SK-N-SH (cell line): ENCODE measurements around the gene E2F1. TPM values are rescaled to one million over a fixed set of nuclear protein-coding genes. Genes with fewer than 3 reads are reported as not detected.

Source experiments
- CTCF ChIA-PET: fragments of 300-600, 350-600 bp; formaldehyde crosslinking; extraction: SDS; loops from one replicate; lab custom pipeline; 2021; lab: Yijun Ruan, JAX
- POLR2A ChIA-PET: fragments of 350-600 bp; sonication (Branson Sonifier 250); formaldehyde crosslinking; extraction: SDS; loops from one replicate; lab custom pipeline; 2020; ENCODE audit warnings: antibody characterized with exemption, inconsistent platforms; lab: Yijun Ruan, JAX
- DNase-seq: peaks from one replicate; pipeline ENCODE4 v3.0.0; 2012
- H2AFZ ChIP-seq: fragments of 200-600 bp; sonication (generic); 2 replicates; pipeline ENCODE4 v1.8.1; 2016; ENCODE audit warnings: antibody characterized with exemption, mild to moderate bottlenecking, low read depth
- H3F3A ChIP-seq: fragments of 200-600 bp; sonication (generic); replicated peaks from 2 replicates; pipeline ENCODE3; 2016; ENCODE audit warnings: antibody characterized with exemption, mild to moderate bottlenecking; ENCODE audit not compliant: insufficient read depth
- H3K27ac ChIP-seq, 2 experiments: fragments of 200-500 bp in 1 of 2; fragments of 200-600 bp in 1 of 2; sonication (Bioruptor generic) in 1 of 2; sonication (generic), shearing (Covaris generic) in 1 of 2; 2 replicates each; pipeline versions ENCODE4 v1.5.1 to v1.6.1; 2014 to 2016; ENCODE audit warnings: low read depth in 2 of 2, inconsistent platforms in 1 of 2, low read length in 1 of 2, mild to moderate bottlenecking in 1 of 2, mixed read lengths in 1 of 2
- H3K27me3 ChIP-seq: fragments of 200-600 bp; sonication (generic), shearing (Covaris generic); 2 replicates; pipeline ENCODE4 v1.6.1; 2016; ENCODE audit warnings: mixed run types; ENCODE audit not compliant: insufficient read depth
- H3K36me3 ChIP-seq, 2 experiments: fragments of 200-500 bp in 1 of 2; fragments of 200-600 bp in 1 of 2; sonication (Bioruptor generic) in 1 of 2; sonication (generic) in 1 of 2; replicated peaks in 1 of 2; 2 replicates each; pipeline versions ENCODE3 to v1.5.1; 2014 to 2016; ENCODE audit warnings: low read length in 1 of 2, mild to moderate bottlenecking in 1 of 2; ENCODE audit not compliant: insufficient read depth in 2 of 2, control insufficient read depth in 1 of 2
- H3K4me1 ChIP-seq, 2 experiments: fragments of 200-500 bp in 1 of 2; fragments of 200-600 bp in 1 of 2; sonication (Bioruptor generic) in 1 of 2; sonication (generic), shearing (Covaris generic) in 1 of 2; 2 replicates each; pipeline versions ENCODE4 v1.5.1 to v1.6.1; 2014 to 2016; ENCODE audit warnings: low read depth in 1 of 2, low read length in 1 of 2, mixed run types in 1 of 2; ENCODE audit not compliant: insufficient read depth in 2 of 2, control insufficient read depth in 1 of 2
- H3K4me2 ChIP-seq: fragments of 200-600 bp; sonication (generic), shearing (Covaris generic); 2 replicates; pipeline ENCODE4 v1.6.1; 2017; ENCODE audit warnings: mixed run types
- H3K4me3 ChIP-seq, 2 experiments: fragments of 200-500 bp in 1 of 2; fragments of 200-600 bp in 1 of 2; sonication (Bioruptor generic) in 1 of 2; sonication (generic), shearing (Covaris generic) in 1 of 2; 2 replicates each; pipeline versions ENCODE4 v1.5.1 to v1.8.1; 2014 to 2016; ENCODE audit warnings: low read depth in 2 of 2, inconsistent platforms in 1 of 2, low read length in 1 of 2, mild to moderate bottlenecking in 1 of 2, mixed read lengths in 1 of 2, moderate library complexity in 1 of 2
- H3K79me2 ChIP-seq: fragments of 200-600 bp; sonication (generic); 2 replicates; pipeline ENCODE4 v1.8.1; 2017; ENCODE audit warnings: mild to moderate bottlenecking; ENCODE audit not compliant: insufficient read depth
- H3K9ac ChIP-seq: fragments of 200-600 bp; sonication (generic); 2 replicates; pipeline ENCODE4 v1.6.1; 2017; ENCODE audit warnings: mixed run types
- H3K9me2 ChIP-seq: fragments of 200-600 bp; sonication (generic); 2 replicates; pipeline ENCODE4 v1.6.1; 2017; ENCODE audit warnings: mixed run types
- H3K9me3 ChIP-seq: fragments of 200-600 bp; sonication (generic); 2 replicates; pipeline ENCODE4 v1.6.1; 2017; ENCODE audit warnings: mixed run types, mild to moderate bottlenecking, moderate library complexity
- H4K20me1 ChIP-seq: fragments of 200-600 bp; sonication (generic); 2 replicates; pipeline ENCODE4 v1.6.1; 2017; ENCODE audit warnings: mild to moderate bottlenecking, mixed run types; ENCODE audit not compliant: insufficient read depth
- CHD2 ChIP-seq: fragments of 150-350 bp; IDR thresholded peaks from 2 replicates; pipeline ENCODE4 v1.6.1; 2018; ENCODE audit warnings: low read length; ENCODE audit not compliant: partially characterized antibody
- CTCF ChIP-seq: fragments of 200-600 bp; sonication (generic); IDR thresholded peaks from 2 replicates; pipeline ENCODE4 v1.6.1; 2017; ENCODE audit warnings: antibody characterized with exemption, mild to moderate bottlenecking, moderate library complexity
- ELF1 ChIP-seq: IDR thresholded peaks from 2 replicates; pipeline ENCODE4 v1.4.0; 2012
- EP300 ChIP-seq, 2 experiments: IDR thresholded peaks; 2 replicates each; pipeline versions ENCODE4 v1.4.0 to v1.6.1; 2012; ENCODE audit warnings: borderline replicate concordance in 1 of 2, low read depth in 1 of 2, low read length in 1 of 2
- EZH2phosphoT487 ChIP-seq: fragments of 200-600 bp; sonication (generic); IDR thresholded peaks from 2 replicates; pipeline ENCODE4 v1.6.1; 2017; ENCODE audit warnings: low read depth, mixed run types, mild to moderate bottlenecking, antibody characterized with exemption, moderate library complexity, borderline replicate concordance
- FOXJ3 ChIP-seq: sonication (generic); formaldehyde crosslinking; IDR thresholded peaks from 2 replicates; pipeline ENCODE4 v1.5.1; 2020; ENCODE audit warnings: mild to moderate bottlenecking, missing genetic modification reagents
- JUND ChIP-seq: IDR thresholded peaks from 2 replicates; pipeline ENCODE4 v1.4.0; 2012
- MEF2A ChIP-seq: IDR thresholded peaks from 2 replicates; pipeline ENCODE4 v1.4.0; 2012; ENCODE audit warnings: low read depth, borderline replicate concordance
- MXI1 ChIP-seq: IDR thresholded peaks from 2 replicates; pipeline ENCODE4 v1.6.1; 2012; ENCODE audit warnings: mild to moderate bottlenecking, low read depth, low read length, improper control_type of control experiment
- REST ChIP-seq: IDR thresholded peaks from 2 replicates; pipeline ENCODE4 v1.6.1; 2012; ENCODE audit warnings: mild to moderate bottlenecking, low read depth, low read length, moderate library complexity
- RFX5 ChIP-seq: IDR thresholded peaks from 2 replicates; pipeline ENCODE4 v1.6.1; 2012; ENCODE audit warnings: mild to moderate bottlenecking, improper control_type of control experiment, low read length
- TAF1 ChIP-seq: IDR thresholded peaks from 2 replicates; pipeline ENCODE4 v1.6.1; 2012; ENCODE audit warnings: low read depth, mild to moderate bottlenecking, low read length, moderate library complexity, borderline replicate concordance
- USF1 ChIP-seq: IDR thresholded peaks from 2 replicates; pipeline ENCODE4 v1.4.0; 2012; ENCODE audit warnings: low read depth, borderline replicate concordance
- USF2 ChIP-seq: fragments of 150-350 bp; IDR thresholded peaks from 2 replicates; pipeline ENCODE4 v1.6.1; 2017; ENCODE audit warnings: antibody characterized with exemption, low read length, low read depth, borderline replicate concordance
- WGBS: methylation state at CpG from one replicate; pipeline ENCODE4 v1.1.6; 2017; ENCODE audit warnings: low lambda C conversion rate; 5-methylcytosine and 5-hydroxymethylcytosine counted together
- polyA plus RNA-seq, 3 experiments: library from polyadenylated mRNA; depleted of rRNA; stranded (reverse); fragments of >200 nt; gene quantifications; 2 replicates each; pipeline ENCODE4 v1.2.3, GENCODE V29; 2012

E2F1 gene
- polyA plus RNA-seq, 1 of the 3 experiments (the other 2 are of a cell fraction) = 15.0 TPM

GRCh38 chr20:33727806-33728205, 41.6 kb upstream of the E2F1 start:
- WGBS = 85% methylated on average over 3 of the region's 3 CpGs
- POLR2A ChIA-PET = no interaction called here
- CTCF ChIA-PET = interaction anchor here (2.0 kb wide), 1 partner anchor 60 kb away, joined by 6 read pairs; no protein-coding TSS in a partner anchor

More at GRCh38 chr20:33727806-33728205, 41.6 kb upstream of the E2F1 start:
- no peaks in the 10 kb centered on the region for H3K79me2 ChIP-seq
- H3F3A ChIP-seq = peaks cover 3% of the 10 kb centered on the region
- H3K9ac ChIP-seq = no peak overlapping the region
- H3K27me3 ChIP-seq = no peaks in the 10 kb centered on the region
- no peak for DNase-seq
- no peaks in the 10 kb centered on the region for H3K9me3 ChIP-seq
- no peak overlapping the region for H3K4me3 ChIP-seq
- H3K4me1 ChIP-seq = peaks cover 4 to 7% of the 10 kb centered on the region in 2 experiments; a peak in 2 of 4 replicates
- no peak overlapping the region for H2AFZ ChIP-seq
- no peak overlapping the region for H3K4me2 ChIP-seq
- no peaks in the 10 kb centered on the region for H3K36me3 ChIP-seq
- no peaks in the 10 kb centered on the region for H3K9me2 ChIP-seq
- no peak for TF ChIP-seq MEF2A
- no peak for TF ChIP-seq USF1
- TF ChIP-seq EP300 (IDR thresholded peaks at IDR 0.05; ENCODE audit: borderline replicate concordance in 1 of 2, low read depth in 1 of 2, low read length in 1 of 2) = no peak
- TF ChIP-seq EZH2phosphoT487 = no peak
- no peak for TF ChIP-seq TAF1
- TF ChIP-seq USF2 = no peak
- TF ChIP-seq FOXJ3 = no peak
- no peak for TF ChIP-seq CTCF
- no peak for TF ChIP-seq RFX5
- no peak for TF ChIP-seq ELF1
- no peak for TF ChIP-seq MXI1
- TF ChIP-seq CHD2 = no peak
- TF ChIP-seq JUND = no peak
- no peak for TF ChIP-seq REST
- TF ChIP-seq, all 33 proteins: peak for 0
- no peaks in the 10 kb centered on the region for H4K20me1 ChIP-seq
- no peak overlapping the region for H3K27ac ChIP-seq
